GM10248 (cell line): Measurements from ENCODE around the gene TAF6.
"Not testable (repeated sequence)": the region's sequence is repeated elsewhere in the genome, so short reads cannot be mapped to it uniquely, and the experiment has no call there.

Experiments used
- CTCF ChIA-PET: fragments of 300-600 bp; sonication (Branson Sonifier 250); formaldehyde crosslinking; extraction: SDS; loops from one replicate; lab custom pipeline; 2021; ENCODE audit warnings: antibody characterized with exemption; lab: Yijun Ruan, JAX
- POLR2A ChIA-PET: fragments of 350-650 bp; sonication (Branson Sonifier 250); formaldehyde crosslinking; extraction: SDS; loops from one replicate; lab custom pipeline; 2020; ENCODE audit warnings: antibody characterized with exemption; lab: Yijun Ruan, JAX
- DNase-seq: peaks from one replicate; pipeline ENCODE4 v3.0.0; 2012; ENCODE audit errors: extremely low spot score
- TF ChIP-seq, protein P1 (sequence below): IDR thresholded peaks from 2 replicates; pipeline ENCODE4 v1.5.1; 2012; ENCODE audit warnings: mild to moderate bottlenecking, low read depth; ENCODE audit errors: extremely low read depth, missing control alignments, control extremely low read depth

Gene TAF6

DNA sequence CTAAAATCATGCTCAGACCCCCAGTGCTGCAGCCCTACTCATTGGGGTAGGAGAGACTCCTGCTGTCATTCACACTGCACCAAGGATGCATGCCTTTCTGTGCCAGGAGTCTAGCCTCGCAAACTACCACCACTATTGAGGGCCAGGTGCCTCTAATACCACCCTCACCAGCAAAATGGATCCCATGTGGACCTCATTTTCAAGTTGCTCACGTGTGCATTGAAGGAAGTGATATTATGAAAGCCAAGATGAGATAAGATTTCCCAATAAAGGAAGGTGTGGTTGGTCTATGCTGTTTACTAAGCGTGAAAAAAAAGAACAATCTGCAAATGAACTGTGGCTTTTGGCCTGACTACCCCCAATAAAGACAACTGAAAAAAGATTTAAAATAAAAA, 22.4 kb upstream of the TAF6 start:
- POLR2A ChIA-PET = no interaction called here
- TF ChIP-seq, protein P1, sequence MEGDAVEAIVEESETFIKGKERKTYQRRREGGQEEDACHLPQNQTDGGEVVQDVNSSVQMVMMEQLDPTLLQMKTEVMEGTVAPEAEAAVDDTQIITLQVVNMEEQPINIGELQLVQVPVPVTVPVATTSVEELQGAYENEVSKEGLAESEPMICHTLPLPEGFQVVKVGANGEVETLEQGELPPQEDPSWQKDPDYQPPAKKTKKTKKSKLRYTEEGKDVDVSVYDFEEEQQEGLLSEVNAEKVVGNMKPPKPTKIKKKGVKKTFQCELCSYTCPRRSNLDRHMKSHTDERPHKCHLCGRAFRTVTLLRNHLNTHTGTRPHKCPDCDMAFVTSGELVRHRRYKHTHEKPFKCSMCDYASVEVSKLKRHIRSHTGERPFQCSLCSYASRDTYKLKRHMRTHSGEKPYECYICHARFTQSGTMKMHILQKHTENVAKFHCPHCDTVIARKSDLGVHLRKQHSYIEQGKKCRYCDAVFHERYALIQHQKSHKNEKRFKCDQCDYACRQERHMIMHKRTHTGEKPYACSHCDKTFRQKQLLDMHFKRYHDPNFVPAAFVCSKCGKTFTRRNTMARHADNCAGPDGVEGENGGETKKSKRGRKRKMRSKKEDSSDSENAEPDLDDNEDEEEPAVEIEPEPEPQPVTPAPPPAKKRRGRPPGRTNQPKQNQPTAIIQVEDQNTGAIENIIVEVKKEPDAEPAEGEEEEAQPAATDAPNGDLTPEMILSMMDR = no peak

DNA sequence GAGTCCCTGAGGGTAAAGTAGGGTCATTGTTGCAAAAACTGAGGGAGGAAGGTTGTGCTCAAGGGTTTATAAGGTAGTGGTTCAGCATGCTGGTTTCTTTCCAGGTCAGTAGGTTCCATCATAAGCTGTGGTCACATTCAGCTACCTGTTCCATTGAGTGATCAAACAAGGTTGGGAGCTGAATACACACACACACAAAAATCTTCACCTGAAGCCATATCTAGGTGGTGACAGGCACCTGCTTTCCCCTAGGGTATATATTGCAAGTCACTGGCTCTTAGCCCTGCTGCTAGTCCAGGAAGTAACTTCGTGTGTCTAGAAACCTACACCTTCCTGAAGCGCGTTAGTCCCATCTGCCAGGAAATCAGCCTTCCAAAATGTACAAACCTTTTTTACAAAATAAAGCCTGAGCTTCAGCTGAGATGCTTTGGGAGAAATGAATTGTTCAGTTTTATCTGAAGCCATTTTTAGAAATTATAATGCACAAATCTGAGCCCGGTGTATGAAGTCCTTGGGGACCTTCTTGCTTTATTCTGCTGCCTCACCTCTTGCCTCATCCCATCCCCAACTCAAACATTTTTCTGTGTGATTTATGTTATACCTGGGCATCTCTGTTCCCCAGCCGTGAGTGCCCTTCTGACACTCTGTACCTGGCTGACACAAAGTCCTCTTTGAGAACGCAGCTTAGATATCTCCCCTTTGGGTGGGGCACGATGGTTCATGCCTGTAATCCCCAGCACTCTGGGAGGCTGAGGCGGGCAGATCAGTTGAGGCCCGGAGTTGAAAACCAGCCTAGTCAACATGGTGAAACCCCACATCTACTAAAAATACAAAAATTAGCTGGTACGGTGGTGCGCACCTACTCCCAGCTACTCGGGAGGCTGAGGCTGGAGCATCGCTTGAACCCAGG, 18.9 kb upstream of the TAF6 start:
- DNase-seq = no peak
- TF ChIP-seq, protein P1 = no peak
- ChIA-PET CTCF (interaction anchor here (0.6 to 3.4 kb wide), 8 partner anchors 9 to 345 kb away, joined by 3 to 12 read pairs (median 4); partner anchors contain the start of gene MBLAC1), POLR2A (no interaction called here)

More for the DNA sequence above, 22.4 kb upstream of the TAF6 start:
- no peak for DNase-seq
- CTCF ChIA-PET = interaction anchor here (0.6 to 9.8 kb wide), 5 partner anchors 10 to 266 kb away, joined by 3 to 114 read pairs (median 4); no protein-coding TSS in a partner anchor

DNA sequence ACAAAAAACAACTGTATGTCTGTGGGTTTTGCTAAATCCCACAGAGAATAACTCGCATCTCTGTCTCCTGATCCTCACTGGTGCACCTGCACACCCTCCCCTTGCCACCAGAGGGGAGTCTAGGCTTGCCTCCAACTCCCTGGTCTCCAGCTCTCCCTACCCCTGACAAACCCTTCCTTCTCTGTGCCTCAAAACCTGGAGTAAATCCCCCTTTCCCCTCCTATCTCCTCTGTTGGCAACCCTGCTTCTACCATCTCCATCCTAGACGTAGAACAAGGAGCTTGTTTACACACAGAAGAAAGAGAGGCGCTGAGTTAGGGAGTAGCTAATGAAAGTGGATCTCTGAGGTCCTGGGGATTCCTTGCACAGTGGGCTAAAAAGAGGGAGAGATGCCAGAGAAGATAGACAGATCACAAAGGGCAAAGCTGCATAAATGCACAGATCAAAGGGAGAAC, 13.6 kb upstream of the TAF6 start:
- TF ChIP-seq, protein P1 = peak; percentile 97
- POLR2A ChIA-PET = interaction anchor here (1.0 kb wide), 1 partner anchor 297 kb away, joined by 3 read pairs; the partner anchor contains the start of gene MEPCE
- peak; percentile 81 for DNase-seq
- CTCF ChIA-PET = interaction anchor here (0.6 to 8.0 kb wide), 42 partner anchors 10 to 427 kb away, joined by 3 to 114 read pairs (median 4); partner anchors contain the start of genes AP4M1, GAL3ST4, LAMTOR4 and MCM7

DNA sequence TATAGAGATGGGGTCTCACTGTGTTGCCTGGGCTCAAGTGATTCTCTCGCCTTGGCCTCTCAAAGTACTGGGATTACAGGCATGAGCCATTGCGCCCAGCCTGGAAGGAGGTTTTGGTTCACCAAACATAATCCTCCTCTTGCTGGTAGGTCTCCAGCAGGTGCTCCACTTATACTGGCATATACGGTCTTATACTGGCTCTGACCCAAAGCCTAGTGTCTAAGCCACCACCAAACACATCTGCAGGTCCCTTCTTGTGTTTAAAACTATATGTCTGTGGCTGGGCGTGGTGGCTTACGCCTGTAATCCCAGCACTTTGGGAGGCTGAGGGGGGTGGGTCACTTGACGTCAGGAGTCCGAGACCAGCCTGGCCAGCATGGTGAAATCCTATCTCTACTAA, 13.0 kb upstream of the TAF6 start:
- DNase-seq = no peak
- TF ChIP-seq, protein P1 = no peak
- CTCF ChIA-PET = interaction anchor here (0.8 to 8.0 kb wide), 34 partner anchors 9 to 427 kb away, joined by 3 to 114 read pairs (median 8); partner anchors contain the start of genes AP4M1, GAL3ST4, LAMTOR4 and MCM7
- POLR2A ChIA-PET = interaction anchor here (1.0 kb wide), 1 partner anchor 298 kb away, joined by 3 read pairs; the partner anchor contains the start of gene MEPCE

DNA sequence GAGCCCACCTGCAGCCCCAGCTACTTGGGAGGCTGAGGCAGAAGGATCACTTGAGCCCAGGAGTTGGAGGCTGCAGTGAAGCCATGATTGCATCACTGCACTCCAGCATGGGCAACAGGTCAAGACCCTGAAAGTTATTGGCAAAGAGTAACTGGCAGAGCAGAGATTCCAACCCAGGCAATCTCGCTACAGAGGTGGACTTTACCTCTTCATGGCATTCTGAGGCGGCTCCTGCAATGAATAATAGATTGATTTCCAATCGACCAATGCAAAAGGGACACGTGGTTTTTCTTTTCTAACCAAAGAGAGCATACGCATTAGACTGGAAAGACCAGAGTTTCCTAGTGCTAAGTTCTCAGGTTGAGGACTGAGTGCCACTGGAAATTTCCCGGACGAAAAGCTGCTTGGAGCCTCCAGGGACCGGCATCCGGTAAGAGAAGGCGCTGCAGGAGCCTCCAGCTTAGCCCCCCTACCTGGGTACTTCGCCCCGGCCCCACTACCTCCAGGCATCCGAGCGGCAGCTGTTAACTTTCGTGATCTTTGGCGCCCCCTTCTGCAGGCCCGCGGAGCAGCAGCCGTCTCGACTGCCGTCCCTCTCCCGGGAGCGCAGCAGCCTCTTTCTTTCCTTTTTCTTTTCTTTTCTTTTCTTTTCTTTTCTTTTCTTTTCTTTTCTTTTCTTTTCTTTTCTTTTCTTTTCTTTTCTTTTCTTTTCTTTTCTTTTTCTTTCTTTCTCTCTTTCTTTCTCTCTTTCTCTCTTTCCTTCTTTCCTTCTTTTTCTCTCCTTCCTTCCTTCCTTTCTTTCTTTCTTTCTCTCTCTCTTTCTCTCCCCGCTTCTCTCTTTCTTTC, 11.7 kb upstream of the TAF6 start:
- peak; percentile 81 for DNase-seq
- ChIA-PET POLR2A (no interaction called here), CTCF (interaction anchor here (0.6 to 8.0 kb wide), 24 partner anchors 8 to 320 kb away, joined by 3 to 114 read pairs (median 6); partner anchors contain the start of genes AP4M1, GAL3ST4, GPC2 and LAMTOR4)
- TF ChIP-seq, protein P1 = peak; percentile 98

DNA sequence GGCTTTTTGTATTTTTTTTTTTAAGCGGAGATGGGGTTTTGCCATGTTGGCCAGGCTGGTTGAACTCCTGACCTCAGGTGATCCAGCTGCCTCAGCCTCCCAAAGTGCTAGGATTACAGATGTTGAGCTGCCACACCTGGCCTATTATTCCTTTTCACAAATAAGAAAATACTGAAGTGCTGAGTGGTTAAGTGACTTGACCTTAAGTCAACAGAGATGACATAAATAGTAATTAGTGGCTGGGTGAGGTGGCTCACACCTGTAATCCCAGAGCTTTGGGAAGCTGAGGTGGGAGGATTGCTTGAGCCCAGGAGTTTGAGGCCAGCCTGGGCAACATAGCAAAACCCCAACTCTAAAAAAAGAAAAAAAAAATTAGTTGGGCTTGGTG, 11.1 kb upstream of the TAF6 start:
- CTCF ChIA-PET = interaction anchor here (0.9 to 8.0 kb wide), 21 partner anchors 7 to 320 kb away, joined by 3 to 114 read pairs (median 6); partner anchors contain the start of genes GAL3ST4, GPC2, LAMTOR4 and TRIM4
- DNase-seq, POLR2A ChIA-PET: not testable (repeated sequence)
